Loucy (cell line): ENCODE data around the gene GNPDA2.

ENCODE experiments used
- EZH2phosphoT487 ChIP-seq: fragments of 200-600 bp; IDR thresholded peaks from 2 replicates; pipeline ENCODE4 v1.6.1; 2018; ENCODE audit warnings: antibody characterized with exemption, mild to moderate bottlenecking, moderate library complexity, borderline replicate concordance
- TF ChIP-seq, protein P1 (sequence below): fragments of 200-600 bp; sonication (generic); conservative IDR thresholded peaks from 2 replicates; pipeline ENCODE4 v1.5.1; 2014; ENCODE audit warnings: mild to moderate bottlenecking, antibody characterized with exemption, low read length

DNA sequence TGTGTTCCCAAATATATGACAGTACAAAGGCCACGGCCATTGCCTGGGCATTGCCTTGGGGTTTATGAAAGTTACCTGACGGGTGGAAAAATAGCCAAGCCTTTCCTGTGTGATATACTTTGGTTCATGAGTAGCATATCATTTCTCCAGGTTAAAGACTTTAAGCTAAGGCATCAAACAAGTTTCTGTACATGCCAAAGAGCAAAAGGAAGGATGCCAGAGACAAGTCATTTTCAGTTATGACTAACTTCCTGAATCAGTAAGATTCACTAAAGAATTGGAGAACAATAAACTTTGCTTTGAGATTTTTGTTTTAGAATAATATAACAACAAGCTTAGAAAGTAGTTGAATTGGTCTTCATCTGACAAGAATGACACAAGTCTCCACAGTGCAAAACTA is 57.8 kb downstream of the GNPDA2 start:
- TF ChIP-seq, protein P1, sequence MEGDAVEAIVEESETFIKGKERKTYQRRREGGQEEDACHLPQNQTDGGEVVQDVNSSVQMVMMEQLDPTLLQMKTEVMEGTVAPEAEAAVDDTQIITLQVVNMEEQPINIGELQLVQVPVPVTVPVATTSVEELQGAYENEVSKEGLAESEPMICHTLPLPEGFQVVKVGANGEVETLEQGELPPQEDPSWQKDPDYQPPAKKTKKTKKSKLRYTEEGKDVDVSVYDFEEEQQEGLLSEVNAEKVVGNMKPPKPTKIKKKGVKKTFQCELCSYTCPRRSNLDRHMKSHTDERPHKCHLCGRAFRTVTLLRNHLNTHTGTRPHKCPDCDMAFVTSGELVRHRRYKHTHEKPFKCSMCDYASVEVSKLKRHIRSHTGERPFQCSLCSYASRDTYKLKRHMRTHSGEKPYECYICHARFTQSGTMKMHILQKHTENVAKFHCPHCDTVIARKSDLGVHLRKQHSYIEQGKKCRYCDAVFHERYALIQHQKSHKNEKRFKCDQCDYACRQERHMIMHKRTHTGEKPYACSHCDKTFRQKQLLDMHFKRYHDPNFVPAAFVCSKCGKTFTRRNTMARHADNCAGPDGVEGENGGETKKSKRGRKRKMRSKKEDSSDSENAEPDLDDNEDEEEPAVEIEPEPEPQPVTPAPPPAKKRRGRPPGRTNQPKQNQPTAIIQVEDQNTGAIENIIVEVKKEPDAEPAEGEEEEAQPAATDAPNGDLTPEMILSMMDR = no peak
- TF ChIP-seq EZH2phosphoT487 = no peak
